ENCODE measurements around the gene ODAD2. TPM values are rescaled to one million over a fixed set of nuclear protein-coding genes. Genes with fewer than 3 reads are reported as not detected.

Gene ODAD2
- total RNA-seq, 1 experiment from 2014 or later: 20.4 TPM

- TF ChIP-seq EZH2phosphoT487 (IDR thresholded peaks at IDR 0.05; ENCODE audit: borderline replicate concordance) (no peak), ZNF274 (IDR thresholded peaks at IDR 0.05; ENCODE audit: low read depth, low read length) (no peak), TCF7L2 (IDR thresholded peaks at IDR 0.05; ENCODE audit: borderline replicate concordance, extremely low read depth, insufficient read depth, insufficient read length) (no peak), ATF3 (IDR thresholded peaks at IDR 0.05) (no peak), FOSL1 (IDR thresholded peaks at IDR 0.05; ENCODE audit: low read depth) (no peak), CTCF (IDR thresholded peaks at IDR 0.05 in 2 of 3, conservative IDR thresholded peaks at IDR 0.05 in 1 of 3; ENCODE audit: borderline replicate concordance in 1 of 3, insufficient read depth in 1 of 3, low read depth in 2 of 3, low read length in 2 of 3) (no peak), JUND (IDR thresholded peaks at IDR 0.05) (no peak), POLR2A (IDR thresholded peaks at IDR 0.05; ENCODE audit: borderline replicate concordance, extremely low read depth, insufficient read depth, insufficient read length) (no peak), ZBTB33 (IDR thresholded peaks at IDR 0.05; ENCODE audit: extremely low read depth, insufficient replicate concordance, low read length) (no peak), YY1 (IDR thresholded peaks at IDR 0.05; ENCODE audit: extremely low read depth, insufficient replicate concordance, low read depth, low read length) (no peak), EGR1 (IDR thresholded peaks at IDR 0.05; ENCODE audit: low read depth) (no peak), CBX3 (IDR thresholded peaks at IDR 0.05; ENCODE audit: low read depth) (no peak), SRF (IDR thresholded peaks at IDR 0.05; ENCODE audit: low read depth) (no peak), SP1 (IDR thresholded peaks at IDR 0.05; ENCODE audit: low read depth) (no peak)
- RAD21 ChIA-PET (ENCODE audit: low non-redundant PET in 1 of 2, low total read pairs in 2 of 2, uncharacterized antibody in 2 of 2, unreplicated experiment in 2 of 2): no interaction called here
- Histone ChIP-seq H2AFZ (ENCODE audit: low read depth, low read length, poor library complexity, severe bottlenecking) (no peak overlapping the region), H3K79me2 (ENCODE audit: insufficient read depth, low read length) (no peaks in the 10 kb centered on the region), H3K4me3 (replicated peaks in 1 of 2; ENCODE audit: low read depth in 1 of 2, low read length in 2 of 2) (no peak overlapping the region), H3K27ac (ENCODE audit: low read depth, low read length) (no peak overlapping the region), H3K9me2 (ENCODE audit: insufficient read depth) (no peaks in the 10 kb centered on the region), H4K20me1 (ENCODE audit: insufficient read depth) (no peaks in the 10 kb centered on the region), H3K36me3 (ENCODE audit: control insufficient read depth in 1 of 2, insufficient read depth in 2 of 2, low read length in 2 of 2) (no peaks in the 10 kb centered on the region), H3K9me3 (ENCODE audit: control insufficient read depth in 1 of 2, insufficient read depth in 1 of 2, low read depth in 1 of 2, low read length in 2 of 2) (no peaks in the 10 kb centered on the region), H3K4me1 (ENCODE audit: control insufficient read depth in 1 of 2, insufficient read depth in 2 of 2, low read length in 2 of 2) (no peaks in the 10 kb centered on the region), H3K4me2 (ENCODE audit: low read length) (no peak overlapping the region), H3K9ac (ENCODE audit: low read length) (no peak overlapping the region), H3K27me3 (ENCODE audit: insufficient read depth, low read length) (no peaks in the 10 kb centered on the region)
- intact Hi-C loops (cut with micrococcal nuclease): no loop called here
- POLR2A ChIA-PET: no interaction called here
- BruUV-seq (replicated peaks): no TSS peak
- CTCF ChIA-PET: no interaction called here
- DNase-seq (ENCODE audit: low read depth, low spot score) (no peak), ATAC-seq (no peak)
These were observed 164.4 kb downstream of the ODAD2 start for GRCh38 chr10:27834476-27834875.

Data from HCT116 (cell line).